ENCODE results near the gene OBP2A. TPM values are rescaled to one million over a fixed set of nuclear protein-coding genes. Genes with fewer than 3 reads are reported as not detected.

The OBP2A gene
- total RNA-seq, 4 donors from 2014 or later: not detected

DNA sequence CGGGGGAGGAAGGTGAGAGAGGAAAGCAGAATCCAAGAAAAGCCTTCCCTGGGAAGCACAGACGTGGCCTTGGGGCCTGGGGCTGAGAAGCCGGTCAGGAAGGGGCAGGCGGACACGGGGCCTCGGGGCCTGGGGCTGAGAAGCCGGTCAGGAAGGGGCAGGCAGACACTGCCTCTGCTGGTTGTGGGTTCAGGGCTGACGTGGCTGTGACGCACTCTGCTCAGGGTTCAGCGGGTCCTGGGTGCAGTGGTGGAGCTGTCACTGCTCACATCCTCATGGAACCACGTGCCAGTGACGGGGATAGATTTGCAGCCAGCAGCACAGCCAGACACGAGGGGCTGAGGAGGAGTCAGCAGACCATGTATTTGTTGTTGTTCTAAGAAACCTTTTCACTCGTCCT is 28.4 kb downstream of the OBP2A start:
- intact Hi-C loops (cut with DNase I): no loop called here
- Histone ChIP-seq H3K9me3 (no peaks in the 10 kb centered on the region), H3K36me3 (no peaks in the 10 kb centered on the region), H3K27ac (no peak overlapping the region), H3K4me3 (replicated peaks in 1 of 3) (no peak overlapping the region), H3K4me1 (peaks cover 0 to 11% of the 10 kb centered on the region in 2 donors), H3K27me3 (no peaks in the 10 kb centered on the region)
- TF ChIP-seq, protein P1, sequence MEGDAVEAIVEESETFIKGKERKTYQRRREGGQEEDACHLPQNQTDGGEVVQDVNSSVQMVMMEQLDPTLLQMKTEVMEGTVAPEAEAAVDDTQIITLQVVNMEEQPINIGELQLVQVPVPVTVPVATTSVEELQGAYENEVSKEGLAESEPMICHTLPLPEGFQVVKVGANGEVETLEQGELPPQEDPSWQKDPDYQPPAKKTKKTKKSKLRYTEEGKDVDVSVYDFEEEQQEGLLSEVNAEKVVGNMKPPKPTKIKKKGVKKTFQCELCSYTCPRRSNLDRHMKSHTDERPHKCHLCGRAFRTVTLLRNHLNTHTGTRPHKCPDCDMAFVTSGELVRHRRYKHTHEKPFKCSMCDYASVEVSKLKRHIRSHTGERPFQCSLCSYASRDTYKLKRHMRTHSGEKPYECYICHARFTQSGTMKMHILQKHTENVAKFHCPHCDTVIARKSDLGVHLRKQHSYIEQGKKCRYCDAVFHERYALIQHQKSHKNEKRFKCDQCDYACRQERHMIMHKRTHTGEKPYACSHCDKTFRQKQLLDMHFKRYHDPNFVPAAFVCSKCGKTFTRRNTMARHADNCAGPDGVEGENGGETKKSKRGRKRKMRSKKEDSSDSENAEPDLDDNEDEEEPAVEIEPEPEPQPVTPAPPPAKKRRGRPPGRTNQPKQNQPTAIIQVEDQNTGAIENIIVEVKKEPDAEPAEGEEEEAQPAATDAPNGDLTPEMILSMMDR (IDR thresholded peaks at IDR 0.05): no peak
- TF ChIP-seq POLR2A (IDR thresholded peaks at IDR 0.05): no peak
- WGBS, 2 donors: 54% methylated on average over 14 of the region's 14 CpGs
- peak; percentile 22 to 35 for DNase-seq

DNA sequence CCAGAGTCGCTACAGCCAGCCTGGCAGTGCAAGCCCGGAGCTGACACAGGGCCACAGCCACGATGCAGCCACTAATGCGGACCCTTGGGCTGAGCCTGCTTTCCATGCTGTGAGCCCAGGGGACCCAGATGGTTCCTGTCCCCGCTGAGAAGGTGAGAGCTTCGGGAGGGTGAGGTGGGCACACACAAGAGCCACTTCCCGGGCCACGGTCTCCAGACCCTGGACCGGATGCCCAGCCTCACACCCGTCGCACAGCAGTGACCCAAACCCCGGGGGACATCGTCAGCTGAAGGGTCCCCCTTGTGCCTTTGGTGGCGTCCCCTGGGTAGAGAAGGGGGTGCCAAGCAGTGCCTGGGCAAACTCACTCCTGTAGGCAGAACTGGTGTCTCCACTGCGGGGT is 29.0 kb downstream of the OBP2A start:
- no peak overlapping the region for H3K4me3 ChIP-seq (replicated peaks in 1 of 3)
- no peaks in the 10 kb centered on the region for H3K36me3 ChIP-seq
- TF ChIP-seq, protein P1 (IDR thresholded peaks at IDR 0.05): no peak
- no peak for TF ChIP-seq POLR2A (IDR thresholded peaks at IDR 0.05)
- 70 to 82% methylated on average over 2 to 15 of the region's 15 CpGs for WGBS, 2 donors
- H3K27me3 ChIP-seq: no peaks in the 10 kb centered on the region
- intact Hi-C loops (cut with DNase I): no loop called here
- peaks cover 0 to 11% of the 10 kb centered on the region in 2 donors for H3K4me1 ChIP-seq
- H3K27ac ChIP-seq: no peak overlapping the region
- no peak for DNase-seq
- H3K9me3 ChIP-seq: no peaks in the 10 kb centered on the region

- Histone ChIP-seq H3K4me1 (peaks cover 0 to 11% of the 10 kb centered on the region in 2 donors), H3K9me3 (no peaks in the 10 kb centered on the region), H3K36me3 (no peaks in the 10 kb centered on the region), H3K27me3 (no peaks in the 10 kb centered on the region), H3K27ac (no peak overlapping the region), H3K4me3 (replicated peaks in 1 of 3) (no peak overlapping the region)
- WGBS, 2 donors: 80 to 88% methylated on average over 22 of the region's 22 CpGs
- no peak for TF ChIP-seq POLR2A (IDR thresholded peaks at IDR 0.05)
- TF ChIP-seq, protein P1 (IDR thresholded peaks at IDR 0.05): no peak
- no peak for DNase-seq
- intact Hi-C loops (cut with DNase I): no loop called here
Observed at GRCh38 chr9:135575995-135576631, 30.2 kb downstream of the OBP2A start.

DNA sequence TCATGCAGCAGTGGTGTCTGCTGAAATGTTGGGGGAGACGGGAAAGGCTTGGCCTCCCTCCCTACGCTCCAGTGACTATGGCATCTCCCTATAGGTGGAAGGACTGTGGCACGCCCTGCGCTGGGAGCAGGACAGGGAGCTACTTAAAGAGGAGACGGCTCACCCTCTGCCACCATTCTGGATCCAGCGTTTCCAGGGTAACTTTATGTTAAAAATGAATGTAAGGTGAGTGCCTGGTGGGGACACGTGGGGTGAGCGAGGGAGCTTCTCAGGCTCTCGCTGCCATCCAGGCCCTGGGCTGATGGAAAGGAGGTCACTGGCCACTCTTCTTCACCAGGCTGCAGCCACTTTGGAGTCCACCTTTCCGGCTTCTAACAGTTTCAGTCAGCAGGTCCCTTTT is 31.3 kb downstream of the OBP2A start:
- intact Hi-C loops (cut with DNase I): no loop called here
- TF ChIP-seq POLR2A (IDR thresholded peaks at IDR 0.05): no peak
- TF ChIP-seq, protein P1 (IDR thresholded peaks at IDR 0.05): no peak
- 73 to 83% methylated on average over 9 to 10 of the region's 10 CpGs for WGBS, 2 donors
- H3K4me3 ChIP-seq (replicated peaks in 1 of 3): no peak overlapping the region
- no peak for DNase-seq
- H3K9me3 ChIP-seq: no peaks in the 10 kb centered on the region
- H3K4me1 ChIP-seq: peaks cover 0 to 11% of the 10 kb centered on the region in 2 donors
- no peaks in the 10 kb centered on the region for H3K36me3 ChIP-seq
- no peaks in the 10 kb centered on the region for H3K27me3 ChIP-seq
- H3K27ac ChIP-seq: no peak overlapping the region

GRCh38 chr9:135579356-135579755 is 33.4 kb downstream of the OBP2A start:
- no peaks in the 10 kb centered on the region for H3K27me3 ChIP-seq
- WGBS, 2 donors: 41 to 69% methylated on average over 2 of the region's 2 CpGs
- no peaks in the 10 kb centered on the region for H3K36me3 ChIP-seq
- DNase-seq: no peak
- intact Hi-C loops (cut with DNase I): no loop called here
- no peaks in the 10 kb centered on the region for H3K9me3 ChIP-seq
- H3K4me1 ChIP-seq: peaks cover 0 to 9% of the 10 kb centered on the region in 2 donors
- H3K4me3 ChIP-seq (replicated peaks in 1 of 3): no peak overlapping the region
- TF ChIP-seq, protein P1 (IDR thresholded peaks at IDR 0.05): no peak
- TF ChIP-seq POLR2A (IDR thresholded peaks at IDR 0.05): no peak
- no peak overlapping the region for H3K27ac ChIP-seq
